OCI-LY7 (cell line): Measurements from ENCODE around the gene VCP. TPM values are rescaled to one million over a fixed set of nuclear protein-coding genes. Genes with fewer than 3 reads are reported as not detected.

ENCODE experiments used
- BruUV-seq: library from RNA; stranded (reverse); fragments of 400-500 nt; replicated peaks from 2 replicates; lab custom pipeline; 2021; lab: Mats Ljungman, UMichigan
- CTCF ChIA-PET: fragments of 300-600 bp; sonication (Branson Sonifier 250); formaldehyde crosslinking; loops from one replicate; lab custom pipeline; 2022; ENCODE audit warnings: antibody characterized with exemption; ENCODE audit not compliant: unreplicated experiment; lab: Charles Lee
- POLR2A ChIA-PET: fragments of 300-600 bp; sonication (Branson Sonifier 250); formaldehyde crosslinking; loops from one replicate; lab custom pipeline; 2022; ENCODE audit warnings: antibody characterized with exemption; lab: Charles Lee
- DNase-seq: peaks from one replicate; pipeline ENCODE4 v3.0.0-alpha.2; 2015; ENCODE audit warnings: low spot score
- H2AFZ ChIP-seq: fragments of 200-600 bp; sonication (generic), shearing (Covaris generic); 2 replicates; pipeline ENCODE4 v1.6.1; 2014; ENCODE audit warnings: mild to moderate bottlenecking, antibody characterized with exemption, low read length, moderate library complexity
- H3K27ac ChIP-seq: fragments of 200-600 bp; sonication (generic); 2 replicates; pipeline ENCODE4 v1.5.1; 2014; ENCODE audit warnings: mixed run types, low read depth, mild to moderate bottlenecking, moderate library complexity, low read length, inconsistent platforms; ENCODE audit not compliant: poor library complexity, severe bottlenecking
- H3K36me3 ChIP-seq: fragments of 200-600 bp; sonication (generic); 2 replicates; pipeline ENCODE4 v1.6.1; 2014; ENCODE audit warnings: mild to moderate bottlenecking, antibody characterized with exemption, low read length, moderate library complexity, mixed read lengths; ENCODE audit not compliant: insufficient read depth
- H3K4me1 ChIP-seq: fragments of 200-600 bp; sonication (generic); 2 replicates; pipeline ENCODE4 v1.5.1; 2014; ENCODE audit warnings: mild to moderate bottlenecking, low read length; ENCODE audit not compliant: insufficient read depth, poor library complexity, severe bottlenecking
- H3K4me2 ChIP-seq: fragments of 200-600 bp; sonication (generic); 2 replicates; pipeline ENCODE4 v1.6.1; 2014; ENCODE audit warnings: mild to moderate bottlenecking, low read length
- H3K4me3 ChIP-seq: fragments of 200-600 bp; sonication (generic); 2 replicates; pipeline ENCODE4 v1.5.1; 2014; ENCODE audit warnings: mild to moderate bottlenecking, low read depth, low read length; ENCODE audit not compliant: poor library complexity, severe bottlenecking
- H3K79me2 ChIP-seq: fragments of 200-600 bp; sonication (generic); 2 replicates; pipeline ENCODE4 v1.6.1; 2016; ENCODE audit warnings: low read depth, mild to moderate bottlenecking, low read length, moderate library complexity, mixed read lengths; ENCODE audit not compliant: insufficient read depth
- H3K9me2 ChIP-seq: fragments of 200-600 bp; sonication (generic); 2 replicates; pipeline ENCODE4 v1.6.1; 2016; ENCODE audit warnings: mild to moderate bottlenecking, low read length, mixed read lengths; ENCODE audit not compliant: insufficient read depth
- H3K9me3 ChIP-seq: fragments of 200-600 bp; sonication (generic); 2 replicates; pipeline ENCODE4 v1.6.1; 2014; ENCODE audit warnings: mild to moderate bottlenecking, mixed run types, low read length, mixed read lengths
- H4K20me1 ChIP-seq: fragments of 200-600 bp; sonication (generic); 2 replicates; pipeline ENCODE4 v1.6.1; 2014; ENCODE audit warnings: mild to moderate bottlenecking, antibody characterized with exemption, low read length, moderate library complexity, mixed read lengths; ENCODE audit not compliant: insufficient read depth
- CTCF ChIP-seq: fragments of 200-600 bp; sonication (generic); conservative IDR thresholded peaks from 2 replicates; pipeline ENCODE4 v1.5.1; 2014; ENCODE audit warnings: mild to moderate bottlenecking, antibody characterized with exemption, low read length, moderate library complexity, mixed read lengths
- EZH2phosphoT487 ChIP-seq: fragments of 200-600 bp; sonication (generic); IDR thresholded peaks from 2 replicates; pipeline ENCODE4 v1.6.1; 2018; ENCODE audit warnings: low read depth, borderline replicate concordance, mild to moderate bottlenecking, mixed run types, antibody characterized with exemption, low read length, moderate library complexity, mixed read lengths
- intact Hi-C: fragments of 100-400 bp; cut with micrococcal nuclease; formaldehyde crosslinking; loops from one replicate; pipeline ENCODE4 v1.10.0; 2022; ENCODE audit not compliant: unreplicated experiment
- total RNA-seq, 2 experiments: library from RNA; depleted of rRNA in 1 of 2; stranded (reverse); fragments of >200 nt in 1 of 2; shearing (Covaris generic) in 1 of 2; gene quantifications; 2 replicates each; pipeline ENCODE4 v1.2.3, GENCODE V29; 2014 to 2022

Gene VCP
- total RNA-seq, 2 experiments from 2014 or later: 187 to 200 TPM

DNA sequence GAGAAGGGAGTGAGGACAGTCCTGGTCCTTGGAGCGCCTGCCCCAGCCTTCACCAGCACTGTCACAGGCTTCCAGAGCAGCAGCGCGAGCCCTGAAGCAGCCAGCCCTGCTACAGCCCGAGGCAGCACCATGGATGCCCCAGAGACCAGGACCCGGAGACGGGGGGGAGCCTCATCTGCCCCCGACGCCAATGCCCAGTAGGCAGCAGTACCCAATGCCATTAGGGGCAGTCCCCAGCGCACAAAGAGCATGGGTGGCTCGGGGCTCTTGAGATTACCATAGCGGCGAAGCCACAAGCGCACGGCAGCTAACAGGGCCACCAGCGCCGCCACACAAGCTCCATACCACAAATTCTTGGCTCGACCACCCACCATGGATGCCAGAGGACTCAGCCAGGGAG lies 19.1 kb upstream of the VCP start:
- Histone ChIP-seq H3K4me3 (no peak overlapping the region), H3K9me3 (no peaks in the 10 kb centered on the region), H3K4me1 (peaks cover 11% of the 10 kb centered on the region), H2AFZ (no peak overlapping the region), H4K20me1 (no peaks in the 10 kb centered on the region), H3K36me3 (peaks cover 61% of the 10 kb centered on the region), H3K79me2 (no peaks in the 10 kb centered on the region; the same call in 1 of the 2 replicates), H3K4me2 (no peak overlapping the region), H3K9me2 (no peaks in the 10 kb centered on the region), H3K27ac (no peak overlapping the region)
- TF ChIP-seq CTCF (no peak), EZH2phosphoT487 (no peak)
- intact Hi-C loops: no loop called here
- no peak for DNase-seq
- POLR2A ChIA-PET: interaction anchor here (5.7 kb wide), 1 partner anchor 13 kb away, joined by 32 read pairs; the partner anchor contains the start of gene FANCG
- no TSS peak for BruUV-seq
- CTCF ChIA-PET: no interaction called here

DNA sequence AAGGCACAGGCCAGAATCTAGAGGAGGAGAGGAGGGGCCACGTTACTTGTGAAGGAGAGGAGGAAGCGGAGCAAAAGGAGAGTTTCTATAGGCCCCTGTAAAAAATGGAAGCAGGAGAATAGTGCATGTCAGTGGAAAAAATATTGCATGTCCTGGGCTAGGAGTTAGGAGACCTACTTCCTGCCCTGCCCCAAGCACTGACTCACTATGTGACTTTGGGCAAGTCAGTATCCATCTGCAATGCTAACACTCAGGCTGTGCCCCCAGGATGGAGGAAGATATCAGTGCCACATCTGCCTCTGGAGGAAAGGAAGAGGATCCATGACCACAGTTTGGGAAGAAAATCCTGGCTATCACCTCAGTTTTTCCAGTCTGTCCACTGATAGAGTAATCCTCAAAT lies 17.0 kb upstream of the VCP start:
- H3K4me1 ChIP-seq: no peaks in the 10 kb centered on the region
- POLR2A ChIA-PET: no interaction called here
- no TSS peak for BruUV-seq
- no peak overlapping the region for H2AFZ ChIP-seq
- H3K4me3 ChIP-seq: no peak overlapping the region
- no peaks in the 10 kb centered on the region for H3K79me2 ChIP-seq
- H3K9me3 ChIP-seq: no peaks in the 10 kb centered on the region
- H4K20me1 ChIP-seq: no peaks in the 10 kb centered on the region
- H3K27ac ChIP-seq: no peak overlapping the region
- no peaks in the 10 kb centered on the region for H3K9me2 ChIP-seq
- no peak for DNase-seq
- intact Hi-C loops: no loop called here
- CTCF ChIA-PET: no interaction called here
- H3K36me3 ChIP-seq: peaks cover 69% of the 10 kb centered on the region
- TF ChIP-seq EZH2phosphoT487 (no peak), CTCF (no peak)
- H3K4me2 ChIP-seq: no peak overlapping the region

- intact Hi-C loops: no loop called here
- Histone ChIP-seq H4K20me1 (no peaks in the 10 kb centered on the region), H3K4me3 (no peak overlapping the region), H3K27ac (no peak overlapping the region), H3K9me2 (no peaks in the 10 kb centered on the region), H3K4me2 (no peak overlapping the region), H2AFZ (no peak overlapping the region), H3K4me1 (peaks cover 11% of the 10 kb centered on the region), H3K36me3 (peaks cover 29% of the 10 kb centered on the region), H3K79me2 (no peaks in the 10 kb centered on the region), H3K9me3 (no peaks in the 10 kb centered on the region)
- POLR2A ChIA-PET: no interaction called here
- no TSS peak for BruUV-seq
- CTCF ChIA-PET: no interaction called here
- DNase-seq: no peak
- TF ChIP-seq CTCF: no peak
- TF ChIP-seq EZH2phosphoT487: no peak
These were observed 12.7 kb upstream of the VCP start for GRCh38 chr9:35085078-35085477.
